ENCODE measurements around the gene PHYH. TPM values are rescaled to one million over a fixed set of nuclear protein-coding genes. Genes with fewer than 3 reads are reported as not detected.

Gene PHYH
- total and polyA plus RNA-seq, 2 donors (not counting 1 experiment from before 2014, with no cell fraction given), result 21.8 to 31.5 TPM

- no peaks in the 10 kb centered on the region for H3K36me3 ChIP-seq (ENCODE audit: control insufficient read depth, insufficient read depth, low read length)
- H3K4me3 ChIP-seq (replicated peaks in 1 of 4; ENCODE audit: control extremely low read depth in 1 of 4, insufficient read depth in 1 of 4, low read depth in 3 of 4, low read length in 4 of 4), result peak overlapping the region in 1 of 4 experiments; percentile 8
- H3K79me2 ChIP-seq (ENCODE audit: control insufficient read depth, insufficient read depth, low read length), result no peaks in the 10 kb centered on the region
- no peak for DNase-seq (ENCODE audit: low read depth in 2 of 2)
- no peak overlapping the region for H3K27ac ChIP-seq (ENCODE audit: insufficient read depth, low read length)
- H3K9ac ChIP-seq (ENCODE audit: insufficient read depth, low read length), result no peak overlapping the region
- H2AFZ ChIP-seq (ENCODE audit: low read length), result no peak overlapping the region
- no peaks in the 10 kb centered on the region for H3K27me3 ChIP-seq (ENCODE audit: control insufficient read depth, insufficient read depth, low read length)
- H3K9me3 ChIP-seq (ENCODE audit: control insufficient read depth, insufficient read depth, low read depth, low read length), result no peaks in the 10 kb centered on the region
- H3K4me2 ChIP-seq (ENCODE audit: extremely low read depth, insufficient read depth, low read length), result no peak overlapping the region
- TF ChIP-seq EZH2 (IDR thresholded peaks at IDR 0.05; ENCODE audit: low read length, missing control alignments) (no peak), CTCF (conservative IDR thresholded peaks at IDR 0.05 in 1 of 2, IDR thresholded peaks at IDR 0.05 in 1 of 2; ENCODE audit: low read depth in 1 of 2, low read length in 2 of 2) (no peak)
- H3K4me1 ChIP-seq (ENCODE audit: control insufficient read depth, extremely low read depth, insufficient read depth, low read length), result no peaks in the 10 kb centered on the region
- H4K20me1 ChIP-seq (ENCODE audit: control insufficient read depth, extremely low read depth, insufficient read depth, low read length), result no peaks in the 10 kb centered on the region
Observed at GRCh38 chr10:13302821-13303555, 3.1 kb upstream of the PHYH start.

DNA sequence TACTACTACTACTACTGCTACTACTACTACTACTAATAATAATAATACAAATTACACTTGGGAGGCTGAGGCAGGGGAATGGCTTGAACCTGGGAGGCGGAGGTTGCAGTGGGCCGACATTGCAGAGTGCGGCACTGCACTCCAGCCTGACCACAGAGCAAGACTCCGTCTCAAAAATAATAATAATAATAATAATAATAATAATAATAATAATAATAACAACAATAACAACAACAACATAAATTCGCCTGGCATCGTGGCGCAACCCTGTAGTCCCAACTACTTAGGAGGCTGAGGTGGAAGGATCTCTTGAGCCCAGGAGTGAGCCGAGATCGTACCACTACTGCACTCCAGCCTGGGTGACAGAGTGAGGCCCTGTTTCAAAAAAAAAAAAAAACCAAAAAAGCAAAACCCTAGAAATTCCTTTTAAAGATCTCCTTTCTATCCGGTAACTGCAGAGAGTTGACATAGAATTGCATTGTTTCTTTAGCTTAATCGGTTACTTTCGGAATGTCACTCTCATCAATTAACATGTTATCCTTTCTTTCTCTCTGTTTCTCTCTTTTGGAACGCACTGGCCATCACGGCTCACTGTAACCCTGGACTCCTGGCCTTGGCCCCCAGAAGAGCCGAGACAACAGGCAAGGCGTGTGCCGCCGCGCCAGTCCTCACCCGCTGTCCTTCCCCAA lies 972 bp downstream of the PHYH start:
- Histone ChIP-seq H3K79me2 (ENCODE audit: control insufficient read depth, insufficient read depth, low read length) (no peaks in the 10 kb centered on the region), H3K4me2 (ENCODE audit: extremely low read depth, insufficient read depth, low read length) (peak overlapping the region; percentile 90), H3K36me3 (ENCODE audit: control insufficient read depth, insufficient read depth, low read length) (no peaks in the 10 kb centered on the region), H3K4me1 (ENCODE audit: control insufficient read depth, extremely low read depth, insufficient read depth, low read length) (no peaks in the 10 kb centered on the region), H3K27ac (ENCODE audit: insufficient read depth, low read length) (peak overlapping the region; percentile 77), H4K20me1 (ENCODE audit: control insufficient read depth, extremely low read depth, insufficient read depth, low read length) (no peaks in the 10 kb centered on the region), H2AFZ (ENCODE audit: low read length) (peak overlapping the region; percentile 77), H3K27me3 (ENCODE audit: control insufficient read depth, insufficient read depth, low read length) (no peaks in the 10 kb centered on the region), H3K9ac (ENCODE audit: insufficient read depth, low read length) (peak overlapping the region; percentile 85), H3K9me3 (ENCODE audit: control insufficient read depth, insufficient read depth, low read depth, low read length) (no peaks in the 10 kb centered on the region), H3K4me3 (replicated peaks in 1 of 4; ENCODE audit: control extremely low read depth in 1 of 4, insufficient read depth in 1 of 4, low read depth in 3 of 4, low read length in 4 of 4) (peak overlapping the region; percentile 49 to 78 (median 60))
- no peak for DNase-seq (ENCODE audit: low read depth in 2 of 2)
- TF ChIP-seq EZH2 (IDR thresholded peaks at IDR 0.05; ENCODE audit: low read length, missing control alignments) (no peak), CTCF (conservative IDR thresholded peaks at IDR 0.05 in 1 of 2, IDR thresholded peaks at IDR 0.05 in 1 of 2; ENCODE audit: low read depth in 1 of 2, low read length in 2 of 2) (no peak)

GRCh38 chr10:13296476-13296875 lies 3.4 kb downstream of the PHYH start:
- no peak overlapping the region for H3K4me3 ChIP-seq (replicated peaks in 1 of 4; ENCODE audit: control extremely low read depth in 1 of 4, insufficient read depth in 1 of 4, low read depth in 3 of 4, low read length in 4 of 4)
- peak in 1 of 2 donors; percentile 15 for DNase-seq (ENCODE audit: low read depth in 2 of 2)
- H3K79me2 ChIP-seq (ENCODE audit: control insufficient read depth, insufficient read depth, low read length), result no peaks in the 10 kb centered on the region
- TF ChIP-seq EZH2 (IDR thresholded peaks at IDR 0.05; ENCODE audit: low read length, missing control alignments), result no peak
- TF ChIP-seq CTCF (conservative IDR thresholded peaks at IDR 0.05 in 1 of 2, IDR thresholded peaks at IDR 0.05 in 1 of 2; ENCODE audit: low read depth in 1 of 2, low read length in 2 of 2), result no peak
- H3K9me3 ChIP-seq (ENCODE audit: control insufficient read depth, insufficient read depth, low read depth, low read length), result no peaks in the 10 kb centered on the region
- H3K4me1 ChIP-seq (ENCODE audit: control insufficient read depth, extremely low read depth, insufficient read depth, low read length), result no peaks in the 10 kb centered on the region
- H2AFZ ChIP-seq (ENCODE audit: low read length), result no peak overlapping the region
- H3K4me2 ChIP-seq (ENCODE audit: extremely low read depth, insufficient read depth, low read length), result no peak overlapping the region
- no peak overlapping the region for H3K9ac ChIP-seq (ENCODE audit: insufficient read depth, low read length)
- H3K36me3 ChIP-seq (ENCODE audit: control insufficient read depth, insufficient read depth, low read length), result no peaks in the 10 kb centered on the region
- H3K27me3 ChIP-seq (ENCODE audit: control insufficient read depth, insufficient read depth, low read length), result no peaks in the 10 kb centered on the region
- H3K27ac ChIP-seq (ENCODE audit: insufficient read depth, low read length), result no peak overlapping the region
- H4K20me1 ChIP-seq (ENCODE audit: control insufficient read depth, extremely low read depth, insufficient read depth, low read length), result no peaks in the 10 kb centered on the region
